Esophagus squamous epithelium (tissue), 4 donors: ENCODE results near the gene C5orf15.

Experiments used
- POLR2A ChIP-seq, 4 donors: fragments of 450-650 bp; IDR thresholded peaks; one replicate each; pipeline ENCODE4 v1.6.1; 2017; ENCODE audit warnings: antibody characterized with exemption in 4 of 4, mild to moderate bottlenecking in 4 of 4, moderate library complexity in 3 of 4
- TF ChIP-seq, protein P1 (sequence below), 6 experiments: fragments of 450-650 bp in 4 of 6; fragments of 200-600 bp in 2 of 6; sonication (generic) in 2 of 6; IDR thresholded peaks; one replicate each; pipeline ENCODE4 v1.5.1; 2016 to 2019; ENCODE audit warnings: antibody characterized with exemption in 6 of 6, mild to moderate bottlenecking in 4 of 6, moderate library complexity in 4 of 6

DNA sequence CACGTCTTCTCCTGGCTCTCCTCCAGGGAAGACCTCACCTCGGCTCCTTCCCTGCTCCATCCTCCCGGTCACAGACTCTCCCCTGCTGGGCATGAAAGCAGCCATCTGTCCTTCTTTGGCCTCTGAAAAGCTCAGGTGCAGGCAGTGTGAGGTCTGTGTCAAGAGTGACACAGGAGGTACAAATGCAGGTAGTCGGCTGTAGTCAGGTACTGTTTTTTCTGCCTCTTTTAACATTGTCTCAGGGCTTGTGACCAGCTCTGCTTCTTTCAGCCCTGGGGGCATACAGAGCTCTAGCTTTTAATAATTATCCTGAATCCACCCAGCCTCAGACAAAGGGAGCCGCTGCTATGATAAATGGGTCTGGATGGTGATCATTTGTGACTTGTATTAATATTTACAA, 46.4 kb downstream of the C5orf15 start:
- TF ChIP-seq, protein P1, sequence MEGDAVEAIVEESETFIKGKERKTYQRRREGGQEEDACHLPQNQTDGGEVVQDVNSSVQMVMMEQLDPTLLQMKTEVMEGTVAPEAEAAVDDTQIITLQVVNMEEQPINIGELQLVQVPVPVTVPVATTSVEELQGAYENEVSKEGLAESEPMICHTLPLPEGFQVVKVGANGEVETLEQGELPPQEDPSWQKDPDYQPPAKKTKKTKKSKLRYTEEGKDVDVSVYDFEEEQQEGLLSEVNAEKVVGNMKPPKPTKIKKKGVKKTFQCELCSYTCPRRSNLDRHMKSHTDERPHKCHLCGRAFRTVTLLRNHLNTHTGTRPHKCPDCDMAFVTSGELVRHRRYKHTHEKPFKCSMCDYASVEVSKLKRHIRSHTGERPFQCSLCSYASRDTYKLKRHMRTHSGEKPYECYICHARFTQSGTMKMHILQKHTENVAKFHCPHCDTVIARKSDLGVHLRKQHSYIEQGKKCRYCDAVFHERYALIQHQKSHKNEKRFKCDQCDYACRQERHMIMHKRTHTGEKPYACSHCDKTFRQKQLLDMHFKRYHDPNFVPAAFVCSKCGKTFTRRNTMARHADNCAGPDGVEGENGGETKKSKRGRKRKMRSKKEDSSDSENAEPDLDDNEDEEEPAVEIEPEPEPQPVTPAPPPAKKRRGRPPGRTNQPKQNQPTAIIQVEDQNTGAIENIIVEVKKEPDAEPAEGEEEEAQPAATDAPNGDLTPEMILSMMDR (IDR thresholded peaks at IDR 0.05), result no peak
- TF ChIP-seq POLR2A (IDR thresholded peaks at IDR 0.05), result no peak
